Esophagus muscularis mucosa (tissue), 4 donors: Measurements from ENCODE around the gene PHACTR3. TPM values are rescaled to one million over a fixed set of nuclear protein-coding genes. Genes with fewer than 3 reads are reported as not detected.

Source experiments
- DNase-seq: peaks from one replicate; pipeline ENCODE4 v3.0.0-alpha.2; 2017; ENCODE audit errors: extremely low spot score
- H3K27ac ChIP-seq, 4 donors: fragments of 200-600 bp; sonication (generic); replicated peaks in 1 of 4; 1 replicate in 3 of 4; 2 replicates in 1 of 4; pipeline ENCODE4 v1.5.1; 2016 to 2019; ENCODE audit warnings: mild to moderate bottlenecking in 1 of 4
- H3K27me3 ChIP-seq, 4 donors: fragments of 200-600 bp; sonication (generic); one replicate each; pipeline versions ENCODE4 v1.5.1 to v1.6.0; 2016 to 2019
- H3K36me3 ChIP-seq, 4 donors: fragments of 200-600 bp; sonication (generic); one replicate each; pipeline ENCODE4 v1.5.1; 2016 to 2019
- H3K4me1 ChIP-seq, 4 donors: fragments of 200-600 bp; sonication (generic); one replicate each; pipeline ENCODE4 v1.5.1; 2016 to 2019
- H3K4me3 ChIP-seq, 4 donors: fragments of 200-600 bp; sonication (generic); 1 replicate in 2 of 4; 2 replicates in 2 of 4; pipeline ENCODE4 v1.5.1; 2016 to 2019; ENCODE audit warnings: mild to moderate bottlenecking in 4 of 4, moderate library complexity in 1 of 4
- H3K9me3 ChIP-seq, 4 donors: fragments of 200-600 bp; sonication (generic); 1 replicate in 3 of 4; 2 replicates in 1 of 4; pipeline ENCODE4 v1.5.1; 2016 to 2019
- EP300 ChIP-seq: sonication (generic); formaldehyde crosslinking; IDR thresholded peaks from one replicate; pipeline ENCODE4 v1.6.1; 2017; ENCODE audit warnings: antibody characterized with exemption
- POLR2A ChIP-seq: fragments of 450-650 bp; IDR thresholded peaks from one replicate; pipeline ENCODE4 v1.6.1; 2017; ENCODE audit warnings: antibody characterized with exemption, moderate library complexity, mild to moderate bottlenecking, low read depth
- POLR2AphosphoS5 ChIP-seq, 2 donors: sonication (generic); formaldehyde crosslinking; IDR thresholded peaks; one replicate each; pipeline ENCODE4 v1.6.1; 2017; ENCODE audit warnings: antibody characterized with exemption in 2 of 2
- WGBS: methylation state at CpG from one replicate; pipeline ENCODE4 v1.1.5; 2018; 5-methylcytosine and 5-hydroxymethylcytosine counted together
- intact Hi-C: fragments of 100-400 bp; cut with DNase I; formaldehyde crosslinking; loops from one replicate; pipeline ENCODE4 v1.15.1; 2023
- total RNA-seq, 4 donors: library from RNA; depleted of rRNA; stranded (reverse); fragments of >200 nt; gene quantifications; one replicate each; pipeline versions ENCODE4 v1.1.0 to v1.2.1, GENCODE V29; 2016
- TF ChIP-seq, protein P1 (sequence below), 3 experiments: fragments of 200-600 bp in 2 of 3; fragments of 450-650 bp in 1 of 3; sonication (generic) in 2 of 3; IDR thresholded peaks; one replicate each; pipeline ENCODE4 v1.5.1; 2017 to 2019; ENCODE audit warnings: antibody characterized with exemption in 3 of 3, mild to moderate bottlenecking in 2 of 3, moderate library complexity in 1 of 3

The PHACTR3 gene
- total RNA-seq, 4 donors from 2014 or later = 0.17 to 0.86 (median 0.56) TPM

DNA sequence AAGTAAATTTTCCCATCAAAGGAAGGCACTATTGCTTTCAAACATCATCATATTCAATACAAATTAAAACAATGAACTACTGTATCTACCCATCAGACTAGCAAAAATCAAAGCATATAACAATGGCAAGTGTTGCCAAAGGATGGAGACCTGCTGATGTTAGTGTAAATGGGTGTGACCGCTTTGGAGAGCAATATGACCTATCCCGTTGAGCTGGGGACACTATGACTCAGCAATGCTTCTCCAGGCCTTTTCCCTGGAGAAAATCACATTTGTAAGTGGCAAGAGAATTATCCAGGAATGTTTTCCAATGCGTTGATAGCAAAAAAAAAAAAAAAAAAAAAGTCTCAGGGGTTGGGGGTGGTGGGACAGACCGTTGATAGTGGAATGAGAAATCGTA, 46.1 kb downstream of the PHACTR3 start:
- no peak overlapping the region for H3K4me3 ChIP-seq
- H3K9me3 ChIP-seq = peaks cover 0 to 2% (median 0%) of the 10 kb centered on the region in 4 donors
- no peaks in the 10 kb centered on the region for H3K4me1 ChIP-seq
- intact Hi-C loops = no loop called here
- TF ChIP-seq EP300 = no peak
- TF ChIP-seq POLR2A = no peak
- TF ChIP-seq POLR2AphosphoS5 (IDR thresholded peaks at IDR 0.05) = no peak
- TF ChIP-seq, protein P1, sequence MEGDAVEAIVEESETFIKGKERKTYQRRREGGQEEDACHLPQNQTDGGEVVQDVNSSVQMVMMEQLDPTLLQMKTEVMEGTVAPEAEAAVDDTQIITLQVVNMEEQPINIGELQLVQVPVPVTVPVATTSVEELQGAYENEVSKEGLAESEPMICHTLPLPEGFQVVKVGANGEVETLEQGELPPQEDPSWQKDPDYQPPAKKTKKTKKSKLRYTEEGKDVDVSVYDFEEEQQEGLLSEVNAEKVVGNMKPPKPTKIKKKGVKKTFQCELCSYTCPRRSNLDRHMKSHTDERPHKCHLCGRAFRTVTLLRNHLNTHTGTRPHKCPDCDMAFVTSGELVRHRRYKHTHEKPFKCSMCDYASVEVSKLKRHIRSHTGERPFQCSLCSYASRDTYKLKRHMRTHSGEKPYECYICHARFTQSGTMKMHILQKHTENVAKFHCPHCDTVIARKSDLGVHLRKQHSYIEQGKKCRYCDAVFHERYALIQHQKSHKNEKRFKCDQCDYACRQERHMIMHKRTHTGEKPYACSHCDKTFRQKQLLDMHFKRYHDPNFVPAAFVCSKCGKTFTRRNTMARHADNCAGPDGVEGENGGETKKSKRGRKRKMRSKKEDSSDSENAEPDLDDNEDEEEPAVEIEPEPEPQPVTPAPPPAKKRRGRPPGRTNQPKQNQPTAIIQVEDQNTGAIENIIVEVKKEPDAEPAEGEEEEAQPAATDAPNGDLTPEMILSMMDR (IDR thresholded peaks at IDR 0.05) = no peak
- DNase-seq = no peak
- 59% methylated on average over 5 of the region's 5 CpGs for WGBS
- no peaks in the 10 kb centered on the region for H3K27me3 ChIP-seq
- H3K36me3 ChIP-seq = no peaks in the 10 kb centered on the region
- H3K27ac ChIP-seq = no peak overlapping the region

DNA sequence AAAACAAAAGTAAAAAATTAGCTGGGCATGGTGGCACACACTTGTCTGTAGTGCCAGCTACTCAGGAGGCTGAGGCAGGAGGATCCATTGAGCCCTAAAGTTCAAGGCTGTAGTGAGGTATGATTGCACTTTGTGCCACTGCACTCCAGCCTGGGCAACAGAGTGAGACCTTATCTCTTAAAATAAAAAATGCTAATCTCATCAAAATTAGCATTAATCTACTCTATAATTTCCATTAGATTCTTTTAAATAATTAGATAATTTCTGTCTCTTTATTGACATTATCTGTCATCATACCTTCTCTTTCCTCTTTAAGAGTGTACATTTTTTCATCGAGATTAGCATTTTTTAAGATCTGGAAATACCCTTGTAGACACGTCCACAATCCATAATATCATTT, 48.0 kb downstream of the PHACTR3 start:
- Histone ChIP-seq H3K9me3 (peaks cover under 1 to 21% (median 14%) of the 10 kb centered on the region in 4 donors), H3K36me3 (no peaks in the 10 kb centered on the region), H3K27ac (no peak overlapping the region), H3K27me3 (no peaks in the 10 kb centered on the region), H3K4me3 (no peak overlapping the region), H3K4me1 (no peaks in the 10 kb centered on the region)
- TF ChIP-seq POLR2AphosphoS5 (IDR thresholded peaks at IDR 0.05) = no peak
- TF ChIP-seq, protein P1 (IDR thresholded peaks at IDR 0.05) = no peak
- 78% methylated on average over 2 of the region's 2 CpGs for WGBS
- intact Hi-C loops = no loop called here
- no peak for DNase-seq

DNA sequence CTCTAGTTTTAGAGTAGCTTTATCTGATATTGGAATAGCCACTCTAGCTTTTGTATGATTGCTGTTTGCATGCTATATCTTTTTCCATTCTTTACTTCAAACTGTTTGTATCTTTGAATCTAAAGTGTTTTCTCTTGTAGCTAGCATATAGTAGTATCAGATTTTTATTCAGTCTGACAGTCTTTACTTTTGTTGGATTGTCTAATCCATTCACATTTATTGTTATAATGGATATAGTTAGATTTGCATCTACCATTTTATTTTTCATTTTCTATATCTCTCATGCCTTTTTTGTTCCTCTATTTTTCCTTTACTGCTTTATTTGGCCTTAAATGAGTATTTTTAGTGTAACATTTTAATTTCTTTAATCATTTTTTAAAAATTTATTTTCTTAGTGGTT, 52.1 kb downstream of the PHACTR3 start:
- intact Hi-C loops = no loop called here
- H3K27ac ChIP-seq = no peak overlapping the region
- no peaks in the 10 kb centered on the region for H3K36me3 ChIP-seq
- H3K27me3 ChIP-seq = peaks cover 0 to 6% (median 0%) of the 10 kb centered on the region in 4 donors
- H3K9me3 ChIP-seq = peaks cover 4 to 34% (median 32%) of the 10 kb centered on the region in 4 donors
- TF ChIP-seq POLR2A (no peak), EP300 (no peak), POLR2AphosphoS5 (IDR thresholded peaks at IDR 0.05) (no peak)
- TF ChIP-seq, protein P1 (IDR thresholded peaks at IDR 0.05) = no peak
- DNase-seq = no peak
- H3K4me1 ChIP-seq = no peaks in the 10 kb centered on the region
- no peak overlapping the region for H3K4me3 ChIP-seq

DNA sequence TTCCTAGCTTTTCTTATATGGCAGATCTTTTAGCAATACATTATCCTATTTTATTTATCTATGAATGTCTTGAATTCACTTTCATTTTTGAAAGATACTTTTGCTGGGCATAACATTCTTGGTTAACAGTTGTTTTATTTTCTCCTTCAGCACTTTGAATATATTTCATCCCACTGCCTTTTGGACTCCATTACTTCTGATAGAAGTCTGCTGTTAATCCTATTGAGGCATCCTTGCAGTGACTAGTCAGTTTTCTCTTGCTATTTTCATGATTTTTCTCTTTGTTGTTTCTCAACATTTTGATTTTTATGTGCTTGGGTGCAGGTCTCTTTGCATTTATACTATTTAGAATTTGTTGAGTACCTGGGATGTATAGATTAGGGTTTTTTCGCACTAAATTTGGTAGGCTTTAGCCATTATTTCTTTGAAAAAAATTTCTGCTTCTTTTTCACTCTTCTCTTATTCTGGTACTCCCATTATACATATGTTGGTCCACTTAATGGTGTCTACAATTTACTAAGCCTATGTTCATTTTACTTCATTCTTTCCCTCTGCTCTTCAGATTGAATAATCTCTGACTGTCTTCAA, 53.2 kb downstream of the PHACTR3 start:
- Histone ChIP-seq H3K27me3 (peaks cover 0 to 18% (median 4%) of the 10 kb centered on the region in 4 donors), H3K27ac (no peak overlapping the region), H3K9me3 (peaks cover 4 to 34% (median 32%) of the 10 kb centered on the region in 4 donors), H3K36me3 (no peaks in the 10 kb centered on the region), H3K4me3 (no peak overlapping the region), H3K4me1 (no peaks in the 10 kb centered on the region)
- intact Hi-C loops = no loop called here
- 69% methylated on average over 1 of the region's 1 CpG for WGBS
- DNase-seq = no peak
- no peak for TF ChIP-seq POLR2AphosphoS5 (IDR thresholded peaks at IDR 0.05)
- no peak for TF ChIP-seq POLR2A
- TF ChIP-seq, protein P1 (IDR thresholded peaks at IDR 0.05) = no peak
- no peak for TF ChIP-seq EP300

DNA sequence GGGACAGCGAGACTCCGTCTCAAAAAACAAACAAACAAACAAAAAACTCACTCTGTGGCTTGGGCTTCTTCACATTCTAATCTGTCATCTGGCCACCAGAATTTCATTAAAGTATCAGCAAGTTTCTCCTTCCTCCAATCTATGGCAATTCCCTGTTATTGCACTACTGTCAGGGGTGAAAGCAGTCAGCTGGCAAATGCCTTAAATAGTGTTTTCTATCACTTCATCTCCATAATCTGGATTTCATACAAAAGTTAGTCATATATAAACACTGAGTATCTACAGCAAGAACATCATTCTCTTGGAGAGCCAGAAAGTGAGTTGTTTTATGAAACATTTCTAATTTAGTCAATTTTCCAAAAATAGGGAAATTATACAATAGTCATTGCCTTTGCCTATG, 56.1 kb downstream of the PHACTR3 start:
- intact Hi-C loops = no loop called here
- DNase-seq = no peak
- H3K4me1 ChIP-seq = no peaks in the 10 kb centered on the region
- no peak overlapping the region for H3K4me3 ChIP-seq
- peaks cover 4 to 33% (median 31%) of the 10 kb centered on the region in 4 donors for H3K9me3 ChIP-seq
- no peak overlapping the region for H3K27ac ChIP-seq
- 76% methylated on average over 2 of the region's 2 CpGs for WGBS
- no peak for TF ChIP-seq EP300
- H3K27me3 ChIP-seq = peaks cover 0 to 36% (median 4%) of the 10 kb centered on the region in 4 donors
- H3K36me3 ChIP-seq = no peaks in the 10 kb centered on the region
